ENCODE results near the gene MME.

GRCh38 chr3:155037508-155038202, 42.5 kb upstream of the MME start:
- no peak for TF ChIP-seq CTCF (conservative IDR thresholded peaks at IDR 0.05)
- no peak for TF ChIP-seq ZFX (IDR thresholded peaks at IDR 0.05)

All from C4-2B (cell line).